Sigmoid colon (tissue), 4 donors: ENCODE measurements around the gene EIF4EBP3.

Experiments
- EP300 ChIP-seq, 4 donors: sonication (generic); formaldehyde crosslinking; IDR thresholded peaks; one replicate each; pipeline ENCODE4 v1.6.1; 2017; ENCODE audit warnings: antibody characterized with exemption in 4 of 4
- POLR2A ChIP-seq, 2 donors: fragments of 450-650 bp; IDR thresholded peaks; one replicate each; pipeline ENCODE4 v1.6.1; 2016; ENCODE audit warnings: antibody characterized with exemption in 2 of 2, mild to moderate bottlenecking in 2 of 2, moderate library complexity in 2 of 2
- POLR2AphosphoS5 ChIP-seq, 4 donors: sonication (generic); formaldehyde crosslinking; IDR thresholded peaks; one replicate each; pipeline ENCODE4 v1.6.1; 2017; ENCODE audit warnings: antibody characterized with exemption in 4 of 4
- TF ChIP-seq, protein P1 (sequence below), 4 experiments: fragments of 450-650 bp in 3 of 4; fragments of 200-600 bp in 1 of 4; IDR thresholded peaks; one replicate each; pipeline ENCODE4 v1.5.1; 2016 to 2019; ENCODE audit warnings: antibody characterized with exemption in 4 of 4, mild to moderate bottlenecking in 3 of 4, moderate library complexity in 2 of 4

DNA sequence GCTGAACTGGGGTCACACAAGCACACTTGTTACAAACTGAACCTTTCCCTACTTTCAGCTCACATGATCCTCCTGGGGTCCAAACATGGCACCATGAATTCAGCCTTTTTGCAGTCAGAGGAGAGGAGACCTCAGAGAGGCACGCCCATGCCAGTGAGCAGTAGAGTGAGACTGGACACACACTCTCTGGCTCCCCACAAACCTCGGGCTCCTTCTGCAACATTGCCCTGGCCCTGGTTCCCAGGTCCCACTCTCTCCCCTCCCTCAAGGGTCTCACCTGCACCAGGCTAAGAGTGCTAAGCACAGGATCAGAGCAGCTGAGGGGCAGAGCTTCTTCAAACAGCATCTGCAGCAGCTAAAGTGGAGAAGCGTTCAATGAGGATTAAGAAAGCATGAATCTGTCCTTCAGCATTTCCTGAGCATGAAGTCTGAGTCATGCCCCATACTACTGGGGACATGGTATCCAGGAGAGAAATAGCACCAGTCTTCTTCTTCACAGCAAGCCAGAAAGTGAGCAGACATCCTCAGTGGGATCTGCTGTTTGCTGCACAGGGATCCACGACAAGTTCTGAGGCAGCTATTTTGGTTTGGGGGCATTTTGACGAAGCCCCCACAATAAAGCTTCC, 44.4 kb downstream of the EIF4EBP3 start:
- TF ChIP-seq, protein P1, sequence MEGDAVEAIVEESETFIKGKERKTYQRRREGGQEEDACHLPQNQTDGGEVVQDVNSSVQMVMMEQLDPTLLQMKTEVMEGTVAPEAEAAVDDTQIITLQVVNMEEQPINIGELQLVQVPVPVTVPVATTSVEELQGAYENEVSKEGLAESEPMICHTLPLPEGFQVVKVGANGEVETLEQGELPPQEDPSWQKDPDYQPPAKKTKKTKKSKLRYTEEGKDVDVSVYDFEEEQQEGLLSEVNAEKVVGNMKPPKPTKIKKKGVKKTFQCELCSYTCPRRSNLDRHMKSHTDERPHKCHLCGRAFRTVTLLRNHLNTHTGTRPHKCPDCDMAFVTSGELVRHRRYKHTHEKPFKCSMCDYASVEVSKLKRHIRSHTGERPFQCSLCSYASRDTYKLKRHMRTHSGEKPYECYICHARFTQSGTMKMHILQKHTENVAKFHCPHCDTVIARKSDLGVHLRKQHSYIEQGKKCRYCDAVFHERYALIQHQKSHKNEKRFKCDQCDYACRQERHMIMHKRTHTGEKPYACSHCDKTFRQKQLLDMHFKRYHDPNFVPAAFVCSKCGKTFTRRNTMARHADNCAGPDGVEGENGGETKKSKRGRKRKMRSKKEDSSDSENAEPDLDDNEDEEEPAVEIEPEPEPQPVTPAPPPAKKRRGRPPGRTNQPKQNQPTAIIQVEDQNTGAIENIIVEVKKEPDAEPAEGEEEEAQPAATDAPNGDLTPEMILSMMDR (IDR thresholded peaks at IDR 0.05), result no peak
- TF ChIP-seq EP300 (IDR thresholded peaks at IDR 0.05) (no peak), POLR2AphosphoS5 (IDR thresholded peaks at IDR 0.05) (no peak), POLR2A (IDR thresholded peaks at IDR 0.05) (no peak)
